H9 (cell line): ENCODE data around the gene RACGAP1. TPM values are rescaled to one million over a fixed set of nuclear protein-coding genes. Genes with fewer than 3 reads are reported as not detected.

Experiments
- DNase-seq: peaks from one replicate; pipeline ENCODE4 v3.0.0-alpha.2; 2017
- H2AFZ ChIP-seq: one replicate; pipeline ENCODE4 v1.6.1; 2013; ENCODE audit warnings: mild to moderate bottlenecking, low read length, control low read depth, moderate library complexity
- H2AK5ac ChIP-seq: 2 replicates; pipeline ENCODE4 v1.6.1; 2013; ENCODE audit warnings: low read length, control low read depth, mixed read lengths; ENCODE audit not compliant: insufficient read length
- H2BK120ac ChIP-seq: one replicate; pipeline ENCODE4 v1.6.1; 2013; ENCODE audit warnings: low read depth, mild to moderate bottlenecking, low read length, control low read depth, inconsistent platforms; ENCODE audit not compliant: poor library complexity, severe bottlenecking
- H2BK12ac ChIP-seq: 2 replicates; pipeline ENCODE4 v1.6.1; 2013; ENCODE audit warnings: low read length, control low read depth, mixed read lengths, low read depth; ENCODE audit not compliant: insufficient read length
- H2BK15ac ChIP-seq: 2 replicates; pipeline ENCODE4 v1.6.1; 2013; ENCODE audit warnings: low read depth, low read length, control low read depth
- H2BK20ac ChIP-seq: one replicate; pipeline ENCODE4 v1.6.1; 2013; ENCODE audit warnings: low read depth, mild to moderate bottlenecking, low read length, control low read depth, inconsistent platforms; ENCODE audit not compliant: poor library complexity, severe bottlenecking
- H2BK5ac ChIP-seq: 2 replicates; pipeline ENCODE4 v1.6.1; 2013; ENCODE audit warnings: low read length, control low read depth, mixed read lengths; ENCODE audit not compliant: insufficient read length
- H3K14ac ChIP-seq: 2 replicates; pipeline ENCODE4 v1.6.1; 2013; ENCODE audit warnings: low read length, control low read depth; ENCODE audit not compliant: insufficient read depth
- H3K18ac ChIP-seq: 2 replicates; pipeline ENCODE4 v1.6.1; 2013; ENCODE audit warnings: low read depth, mild to moderate bottlenecking, mixed read lengths, low read length, control low read depth; ENCODE audit not compliant: insufficient read length
- H3K23ac ChIP-seq: 2 replicates; pipeline ENCODE4 v1.6.1; 2013; ENCODE audit warnings: low read length, control low read depth, mixed read lengths, low read depth; ENCODE audit not compliant: insufficient read length
- H3K23me2 ChIP-seq: 2 replicates; pipeline ENCODE4 v1.6.1; 2013; ENCODE audit warnings: low read depth, mild to moderate bottlenecking, mixed read lengths, low read length, control low read depth; ENCODE audit not compliant: insufficient read length, poor library complexity, severe bottlenecking
- H3K27ac ChIP-seq: 2 replicates; pipeline ENCODE4 v1.5.1; 2013; ENCODE audit warnings: low read length, control low read depth, mixed read lengths, low read depth; ENCODE audit not compliant: insufficient read length
- H3K27me3 ChIP-seq: 2 replicates; pipeline ENCODE4 v1.6.1; 2013; ENCODE audit warnings: low read length, control low read depth, inconsistent platforms; ENCODE audit not compliant: insufficient read depth
- H3K4ac ChIP-seq: 2 replicates; pipeline ENCODE4 v1.6.1; 2013; ENCODE audit warnings: low read depth, mild to moderate bottlenecking, control low read depth, inconsistent platforms, low read length, moderate library complexity
- H3K4me1 ChIP-seq: 2 replicates; pipeline ENCODE4 v1.6.1; 2013; ENCODE audit warnings: low read length, control low read depth, inconsistent platforms; ENCODE audit not compliant: insufficient read depth
- H3K4me2 ChIP-seq: 2 replicates; pipeline ENCODE4 v1.6.1; 2013; ENCODE audit warnings: low read length, control low read depth, mixed read lengths; ENCODE audit not compliant: insufficient read length, insufficient read depth
- H3K56ac ChIP-seq: 2 replicates; pipeline ENCODE4 v1.6.1; 2013; ENCODE audit warnings: low read depth, mild to moderate bottlenecking, mixed read lengths, low read length, control low read depth; ENCODE audit not compliant: insufficient read length
- H3K79me1 ChIP-seq: 2 replicates; pipeline ENCODE4 v1.6.1; 2013; ENCODE audit warnings: low read depth, mild to moderate bottlenecking, moderate library complexity, low read length, control low read depth, inconsistent platforms; ENCODE audit not compliant: insufficient read depth, poor library complexity, severe bottlenecking
- H3K79me2 ChIP-seq: 2 replicates; pipeline ENCODE4 v1.6.1; 2013; ENCODE audit warnings: low read length, control low read depth, inconsistent platforms; ENCODE audit not compliant: insufficient read depth
- H3K9ac ChIP-seq: 2 replicates; pipeline ENCODE4 v1.6.1; 2013; ENCODE audit warnings: low read length, control low read depth, mixed read lengths; ENCODE audit not compliant: insufficient read length; ENCODE audit errors: extremely low read depth
- H3K9me3 ChIP-seq: one replicate; pipeline ENCODE4 v1.6.1; 2013; ENCODE audit warnings: low read depth, low read length, inconsistent platforms; ENCODE audit not compliant: control insufficient read depth
- H3T11ph ChIP-seq: one replicate; pipeline ENCODE4 v1.6.1; 2013; ENCODE audit warnings: mild to moderate bottlenecking, low read length, control low read depth, inconsistent platforms
- H4K20me1 ChIP-seq: one replicate; pipeline ENCODE4 v1.6.1; 2013; ENCODE audit not compliant: control insufficient read depth, insufficient read length, insufficient read depth
- H4K5ac ChIP-seq: 2 replicates; pipeline ENCODE4 v1.6.1; 2013; ENCODE audit warnings: low read depth, mild to moderate bottlenecking, mixed read lengths, low read length, control low read depth; ENCODE audit not compliant: insufficient read length
- H4K8ac ChIP-seq: replicated peaks from 2 replicates; pipeline ENCODE4 v1.6.1; 2013; ENCODE audit warnings: low read length, control low read depth, mixed read lengths, low read depth; ENCODE audit not compliant: insufficient read length
- H4K91ac ChIP-seq: 2 replicates; pipeline ENCODE4 v1.6.1; 2013; ENCODE audit warnings: low read depth, mild to moderate bottlenecking, moderate library complexity, mixed read lengths, low read length, control low read depth; ENCODE audit not compliant: insufficient read length
- H3K27ac Mint-ChIP-seq, 3 experiments: 2 replicates in 2 of 3; 3 replicates in 1 of 3; pipeline ENCODE4 v1.8.0; 2020 to 2021; ENCODE audit warnings: mixed read lengths in 3 of 3, mild to moderate bottlenecking in 1 of 3, moderate library complexity in 1 of 3
- H3K27me3 Mint-ChIP-seq: 2 replicates; pipeline ENCODE4 v1.8.0; 2021; ENCODE audit warnings: low read depth, mild to moderate bottlenecking, moderate library complexity, mixed read lengths
- H3K36me3 Mint-ChIP-seq, 3 experiments: 2 replicates in 2 of 3; 3 replicates in 1 of 3; pipeline ENCODE4 v1.8.0; 2020 to 2021; ENCODE audit warnings: low read depth in 3 of 3, mixed read lengths in 3 of 3; ENCODE audit not compliant: insufficient read depth in 1 of 3
- H3K4me1 Mint-ChIP-seq, 2 experiments: 2 replicates each; pipeline ENCODE4 v1.8.0; 2020; ENCODE audit warnings: mixed read lengths in 2 of 2
- H3K4me3 Mint-ChIP-seq, 2 experiments: 2 replicates in 1 of 2; 3 replicates in 1 of 2; pipeline ENCODE4 v1.8.0; 2020 to 2021; ENCODE audit warnings: mild to moderate bottlenecking in 2 of 2, mixed read lengths in 2 of 2, moderate library complexity in 1 of 2
- H3K9me3 Mint-ChIP-seq, 2 experiments: 2 replicates in 1 of 2; 3 replicates in 1 of 2; pipeline ENCODE4 v1.8.0; 2020; ENCODE audit warnings: mild to moderate bottlenecking in 2 of 2, mixed read lengths in 2 of 2, moderate library complexity in 1 of 2
- WGBS: extraction: QIAGEN DNeasy Blood & Tissue Kit; methylation state at CpG from one replicate; pipeline ENCODE4 v1.1.7; 2013; ENCODE audit warnings: missing lambda C conversion rate, low lambda C conversion rate, mixed read lengths; ENCODE audit not compliant: insufficient read length; ENCODE audit errors: extremely low coverage; 5-methylcytosine and 5-hydroxymethylcytosine counted together
- total RNA-seq: library from RNA; stranded (reverse); gene quantifications from 2 replicates; pipeline ENCODE4 v1.2.1, GENCODE V29; 2021
- TF ChIP-seq, protein P1 (sequence below): fragments of 200-600 bp; sonication (generic); conservative IDR thresholded peaks from 3 replicates; pipeline ENCODE4 v1.8.0; 2021; ENCODE audit warnings: antibody characterized with exemption, mild to moderate bottlenecking

Gene RACGAP1
- total RNA-seq, 1 experiment from 2014 or later = 64.8 TPM

DNA sequence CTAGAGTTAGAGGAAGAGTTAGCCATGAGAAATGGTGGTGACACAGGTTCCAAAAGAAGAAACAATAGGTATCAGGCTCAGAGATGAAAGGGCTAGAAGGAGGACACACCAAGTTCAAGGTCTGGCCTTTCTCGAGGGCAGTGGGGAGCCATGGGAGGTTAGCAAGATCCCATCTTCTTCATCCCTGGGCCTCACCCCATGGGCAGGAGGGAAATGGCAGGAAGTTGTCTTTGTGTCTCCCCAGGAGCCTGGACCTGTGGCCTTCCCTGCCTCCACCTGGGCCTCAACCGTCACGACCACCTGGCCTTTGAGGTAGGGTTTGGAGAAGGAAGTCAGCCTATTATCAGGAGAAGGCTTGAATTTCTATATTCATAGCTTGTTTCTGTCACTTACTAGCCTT lies 80.6 kb downstream of the RACGAP1 start:
- H2BK15ac ChIP-seq = no peak overlapping the region
- no peak overlapping the region for H3K4me3 Mint-ChIP-seq

More for the DNA sequence above, 80.6 kb downstream of the RACGAP1 start:
- Histone ChIP-seq H3K23ac (no peak overlapping the region), H4K91ac (no peak overlapping the region), H3K4me1 (no peaks in the 10 kb centered on the region; the same call in 1 of the 2 replicates), H3K79me1 (no peaks in the 10 kb centered on the region), H2BK120ac (no peak overlapping the region), H4K5ac (no peak overlapping the region), H4K20me1 (no peaks in the 10 kb centered on the region), H3K79me2 (no peaks in the 10 kb centered on the region), H2BK5ac (no peak overlapping the region), H2AFZ (no peak overlapping the region), H4K8ac (no peak overlapping the region), H3K9ac (no peak overlapping the region), H2BK20ac (no peak overlapping the region), H3K4me2 (no peak overlapping the region), H3K4ac (no peak overlapping the region), H3K27me3 (no peaks in the 10 kb centered on the region), H2AK5ac (no peak overlapping the region), H3T11ph (no peak overlapping the region), H3K23me2 (peaks cover 5% of the 10 kb centered on the region), H3K9me3 (no peaks in the 10 kb centered on the region), H3K27ac (no peak overlapping the region), H3K14ac (no peak overlapping the region), H3K18ac (no peak overlapping the region), H3K56ac (no peak overlapping the region), H2BK12ac (no peak overlapping the region)
- TF ChIP-seq, protein P1, sequence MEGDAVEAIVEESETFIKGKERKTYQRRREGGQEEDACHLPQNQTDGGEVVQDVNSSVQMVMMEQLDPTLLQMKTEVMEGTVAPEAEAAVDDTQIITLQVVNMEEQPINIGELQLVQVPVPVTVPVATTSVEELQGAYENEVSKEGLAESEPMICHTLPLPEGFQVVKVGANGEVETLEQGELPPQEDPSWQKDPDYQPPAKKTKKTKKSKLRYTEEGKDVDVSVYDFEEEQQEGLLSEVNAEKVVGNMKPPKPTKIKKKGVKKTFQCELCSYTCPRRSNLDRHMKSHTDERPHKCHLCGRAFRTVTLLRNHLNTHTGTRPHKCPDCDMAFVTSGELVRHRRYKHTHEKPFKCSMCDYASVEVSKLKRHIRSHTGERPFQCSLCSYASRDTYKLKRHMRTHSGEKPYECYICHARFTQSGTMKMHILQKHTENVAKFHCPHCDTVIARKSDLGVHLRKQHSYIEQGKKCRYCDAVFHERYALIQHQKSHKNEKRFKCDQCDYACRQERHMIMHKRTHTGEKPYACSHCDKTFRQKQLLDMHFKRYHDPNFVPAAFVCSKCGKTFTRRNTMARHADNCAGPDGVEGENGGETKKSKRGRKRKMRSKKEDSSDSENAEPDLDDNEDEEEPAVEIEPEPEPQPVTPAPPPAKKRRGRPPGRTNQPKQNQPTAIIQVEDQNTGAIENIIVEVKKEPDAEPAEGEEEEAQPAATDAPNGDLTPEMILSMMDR = no peak
- Mint-ChIP-seq H3K27me3 (peaks cover 27% of the 10 kb centered on the region), H3K27ac (no peak overlapping the region), H3K9me3 (no peaks in the 10 kb centered on the region), H3K4me1 (peaks cover 41 to 60% of the 10 kb centered on the region in 2 experiments), H3K36me3 (no peaks in the 10 kb centered on the region)
- no peak for DNase-seq
- WGBS = no CpG with 5 or more reads among the region's 3 CpGs
